ENCODE data around the gene RAX2.

GRCh38 chr19:3788996-3789778, 17.2 kb upstream of the RAX2 start:
- TF ChIP-seq PBX3 (IDR thresholded peaks at IDR 0.05) (no peak), MAX (IDR thresholded peaks at IDR 0.05; ENCODE audit: low read depth) (no peak), POLR2AphosphoS5 (IDR thresholded peaks at IDR 0.05; ENCODE audit: low read depth, low read length) (no peak), YY1 (IDR thresholded peaks at IDR 0.05; ENCODE audit: low read depth) (no peak), REST (IDR thresholded peaks at IDR 0.05; ENCODE audit: low read depth, low read length) (no peak), RXRA (IDR thresholded peaks at IDR 0.05; ENCODE audit: borderline replicate concordance, low read depth) (no peak), RCOR1 (IDR thresholded peaks at IDR 0.05; ENCODE audit: low read length) (no peak), USF2 (IDR thresholded peaks at IDR 0.05; ENCODE audit: borderline replicate concordance, low read depth, low read length) (no peak), TCF12 (IDR thresholded peaks at IDR 0.05) (no peak), RAD21 (IDR thresholded peaks at IDR 0.05; ENCODE audit: low read length) (no peak), RFX5 (IDR thresholded peaks at IDR 0.05; ENCODE audit: low read length) (no peak), TEAD4 (IDR thresholded peaks at IDR 0.05; ENCODE audit: borderline replicate concordance, insufficient read depth) (no peak), EZH2phosphoT487 (IDR thresholded peaks at IDR 0.05; ENCODE audit: borderline replicate concordance, low read depth) (no peak)
- TF ChIP-seq, protein P1, sequence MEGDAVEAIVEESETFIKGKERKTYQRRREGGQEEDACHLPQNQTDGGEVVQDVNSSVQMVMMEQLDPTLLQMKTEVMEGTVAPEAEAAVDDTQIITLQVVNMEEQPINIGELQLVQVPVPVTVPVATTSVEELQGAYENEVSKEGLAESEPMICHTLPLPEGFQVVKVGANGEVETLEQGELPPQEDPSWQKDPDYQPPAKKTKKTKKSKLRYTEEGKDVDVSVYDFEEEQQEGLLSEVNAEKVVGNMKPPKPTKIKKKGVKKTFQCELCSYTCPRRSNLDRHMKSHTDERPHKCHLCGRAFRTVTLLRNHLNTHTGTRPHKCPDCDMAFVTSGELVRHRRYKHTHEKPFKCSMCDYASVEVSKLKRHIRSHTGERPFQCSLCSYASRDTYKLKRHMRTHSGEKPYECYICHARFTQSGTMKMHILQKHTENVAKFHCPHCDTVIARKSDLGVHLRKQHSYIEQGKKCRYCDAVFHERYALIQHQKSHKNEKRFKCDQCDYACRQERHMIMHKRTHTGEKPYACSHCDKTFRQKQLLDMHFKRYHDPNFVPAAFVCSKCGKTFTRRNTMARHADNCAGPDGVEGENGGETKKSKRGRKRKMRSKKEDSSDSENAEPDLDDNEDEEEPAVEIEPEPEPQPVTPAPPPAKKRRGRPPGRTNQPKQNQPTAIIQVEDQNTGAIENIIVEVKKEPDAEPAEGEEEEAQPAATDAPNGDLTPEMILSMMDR (IDR thresholded peaks at IDR 0.05) = no peak
